Astrocyte of the cerebellum (primary cell): ENCODE results near the gene SIK3.

Experiments
- DNase-seq: peaks from one replicate; pipeline ENCODE4 v3.0.0-alpha.2; 2011; ENCODE audit warnings: low read depth
- H3K4me3 ChIP-seq: 2 replicates; pipeline ENCODE4 v1.5.1; 2011; ENCODE audit warnings: mild to moderate bottlenecking, low read depth, low read length, moderate library complexity
- in situ Hi-C: cut with HindIII; loops from 2 replicates; pipeline ENCODE4 v1.10.0; 2017; ENCODE audit warnings: low sequenced_read_pairs
- TF ChIP-seq, protein P1 (sequence below): IDR thresholded peaks from 2 replicates; pipeline ENCODE4 v1.5.1; 2012; ENCODE audit warnings: low read length, low read depth, moderate library complexity, mild to moderate bottlenecking; ENCODE audit errors: missing control alignments

The SIK3 gene

DNA sequence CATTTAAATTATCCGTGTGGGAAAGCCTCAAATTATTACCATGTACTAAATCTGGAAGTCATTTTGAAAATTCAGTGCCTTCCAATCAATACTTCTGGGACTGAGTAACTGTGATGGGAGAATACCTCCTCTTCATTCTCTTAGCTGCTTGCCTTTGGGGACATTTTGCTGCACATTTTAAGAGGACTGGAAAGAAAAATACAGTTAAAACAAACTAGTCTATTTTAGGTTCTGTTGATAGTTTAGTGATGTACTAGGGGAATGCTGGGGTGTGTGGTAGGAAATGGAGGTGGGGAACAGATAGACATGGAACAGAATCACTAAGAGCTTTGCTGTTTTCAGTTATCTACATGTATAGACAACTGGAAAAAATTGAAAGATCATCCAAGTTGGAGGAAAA, 195.1 kb downstream of the SIK3 start:
- in situ Hi-C loops = no loop called here

DNA sequence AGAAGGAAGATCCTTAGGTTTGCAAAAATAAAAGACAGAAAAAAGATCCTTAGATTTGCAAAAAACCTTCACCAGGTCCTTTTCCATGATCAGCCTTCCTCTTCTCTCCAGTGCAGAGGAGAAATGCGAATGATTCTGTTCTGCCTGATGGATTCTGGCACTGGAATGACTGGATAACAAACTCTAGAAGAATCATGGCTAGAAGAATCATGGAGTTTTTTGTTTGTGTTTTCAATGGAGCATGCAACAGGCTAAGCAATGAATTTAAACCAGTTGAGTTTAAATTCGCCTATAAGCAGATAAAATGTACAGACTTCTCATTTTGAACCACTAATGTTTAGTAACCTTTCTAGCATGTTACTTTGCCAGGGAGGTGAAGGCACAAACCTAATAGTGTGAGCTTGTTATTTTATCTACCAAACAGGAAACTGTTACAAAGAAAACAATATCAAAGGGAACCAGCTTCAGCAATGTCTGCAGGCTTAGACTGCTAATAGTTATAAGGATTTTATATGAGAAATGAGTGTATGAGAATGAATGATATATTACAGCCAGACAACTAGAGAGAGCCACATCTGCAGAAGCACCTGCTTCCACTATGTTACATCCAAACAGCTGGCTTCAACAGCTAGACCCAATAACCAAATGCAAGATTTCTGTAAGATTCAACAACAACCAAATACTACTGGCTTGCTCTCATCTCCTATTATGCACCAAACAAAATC, 196.1 kb downstream of the SIK3 start:
- TF ChIP-seq, protein P1, sequence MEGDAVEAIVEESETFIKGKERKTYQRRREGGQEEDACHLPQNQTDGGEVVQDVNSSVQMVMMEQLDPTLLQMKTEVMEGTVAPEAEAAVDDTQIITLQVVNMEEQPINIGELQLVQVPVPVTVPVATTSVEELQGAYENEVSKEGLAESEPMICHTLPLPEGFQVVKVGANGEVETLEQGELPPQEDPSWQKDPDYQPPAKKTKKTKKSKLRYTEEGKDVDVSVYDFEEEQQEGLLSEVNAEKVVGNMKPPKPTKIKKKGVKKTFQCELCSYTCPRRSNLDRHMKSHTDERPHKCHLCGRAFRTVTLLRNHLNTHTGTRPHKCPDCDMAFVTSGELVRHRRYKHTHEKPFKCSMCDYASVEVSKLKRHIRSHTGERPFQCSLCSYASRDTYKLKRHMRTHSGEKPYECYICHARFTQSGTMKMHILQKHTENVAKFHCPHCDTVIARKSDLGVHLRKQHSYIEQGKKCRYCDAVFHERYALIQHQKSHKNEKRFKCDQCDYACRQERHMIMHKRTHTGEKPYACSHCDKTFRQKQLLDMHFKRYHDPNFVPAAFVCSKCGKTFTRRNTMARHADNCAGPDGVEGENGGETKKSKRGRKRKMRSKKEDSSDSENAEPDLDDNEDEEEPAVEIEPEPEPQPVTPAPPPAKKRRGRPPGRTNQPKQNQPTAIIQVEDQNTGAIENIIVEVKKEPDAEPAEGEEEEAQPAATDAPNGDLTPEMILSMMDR = no peak
- no peak for DNase-seq
- no peak overlapping the region for H3K4me3 ChIP-seq
- in situ Hi-C loops = no loop called here

More for the DNA sequence above, 195.1 kb downstream of the SIK3 start:
- H3K4me3 ChIP-seq = no peak overlapping the region
- TF ChIP-seq, protein P1 = no peak
- DNase-seq = no peak

DNA sequence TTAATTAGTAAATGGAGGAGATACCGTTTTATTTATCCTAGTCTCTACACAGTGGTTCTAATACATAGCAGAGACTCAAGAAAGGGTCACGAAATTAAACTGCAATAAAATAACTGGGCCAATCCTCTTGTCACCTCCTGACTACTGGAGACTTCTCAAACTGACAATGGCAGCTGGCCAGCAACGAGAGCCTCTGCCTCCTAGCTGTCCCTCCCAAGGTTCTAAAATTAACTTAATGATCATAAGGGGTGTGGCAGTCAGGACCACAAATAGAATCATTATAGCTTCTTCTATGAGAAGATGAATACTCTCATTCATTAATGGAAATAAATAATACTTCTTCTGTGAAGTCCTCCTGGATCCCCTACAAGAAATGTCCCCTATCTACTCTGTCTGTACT, 197.0 kb downstream of the SIK3 start:
- DNase-seq = no peak
- no peak overlapping the region for H3K4me3 ChIP-seq
- in situ Hi-C loops = no loop called here
- TF ChIP-seq, protein P1 = no peak

DNA sequence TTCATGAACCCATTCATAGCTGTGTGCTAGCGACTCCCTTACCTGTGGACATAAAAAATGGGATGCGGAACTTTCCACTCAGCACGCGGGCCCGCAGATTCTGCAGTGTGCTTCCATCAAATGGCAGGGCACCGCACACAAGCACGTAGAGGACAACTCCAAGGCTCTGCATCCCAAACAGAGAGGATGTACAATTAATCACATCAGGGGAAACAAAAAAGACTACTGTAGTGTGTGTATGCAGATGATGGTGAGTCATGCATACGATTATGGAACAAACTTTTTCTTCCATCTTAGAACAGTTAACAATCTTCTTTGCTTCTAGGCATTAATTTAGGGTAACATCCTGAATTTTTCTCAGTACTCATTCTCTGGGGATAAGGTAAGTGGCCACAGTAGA, 202.0 kb downstream of the SIK3 start:
- TF ChIP-seq, protein P1 = no peak
- DNase-seq = no peak
- in situ Hi-C loops = loop anchor here (25.0 kb wide), 1 partner anchor 191 kb away; the partner anchor contains the start of gene SIK3
- H3K4me3 ChIP-seq = no peak overlapping the region

DNA sequence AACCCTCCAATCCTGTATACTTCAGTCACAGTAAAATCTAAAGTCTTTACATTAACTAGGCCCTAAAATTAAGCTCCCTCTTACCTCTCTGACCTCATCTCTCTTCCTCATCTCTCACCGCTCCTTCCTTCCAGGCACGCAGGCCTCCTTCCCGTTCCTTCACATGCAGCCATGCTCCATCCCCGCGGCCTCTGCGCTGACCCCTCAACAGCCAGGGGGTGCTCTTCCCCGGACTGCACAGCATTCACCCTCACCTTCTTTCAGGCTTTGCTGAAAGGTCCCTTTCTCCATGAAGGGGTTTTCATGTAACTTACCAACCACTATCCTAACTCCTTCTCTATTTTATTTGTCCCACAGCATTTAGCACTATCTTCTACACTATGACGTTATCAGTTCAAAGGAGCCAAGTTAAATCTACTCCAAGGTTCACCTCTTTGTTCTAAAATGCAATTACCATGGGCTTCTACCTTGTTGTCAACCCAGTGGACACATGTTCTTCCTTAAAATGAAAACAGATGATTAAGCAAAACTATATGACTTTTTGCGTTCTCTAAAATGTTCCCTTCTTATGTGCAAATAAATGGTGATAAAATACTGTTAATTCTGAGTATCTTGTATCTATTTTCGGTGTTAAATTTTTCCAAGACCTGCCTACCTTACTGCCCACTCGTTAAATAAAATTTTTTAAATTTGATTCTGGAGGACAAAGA, 203.0 kb downstream of the SIK3 start:
- TF ChIP-seq, protein P1 = peak; percentile 60
- in situ Hi-C loops = loop anchor here (25.0 kb wide), 1 partner anchor 192 kb away; the partner anchor contains the start of gene SIK3
- no peak for DNase-seq
- H3K4me3 ChIP-seq = no peak overlapping the region

DNA sequence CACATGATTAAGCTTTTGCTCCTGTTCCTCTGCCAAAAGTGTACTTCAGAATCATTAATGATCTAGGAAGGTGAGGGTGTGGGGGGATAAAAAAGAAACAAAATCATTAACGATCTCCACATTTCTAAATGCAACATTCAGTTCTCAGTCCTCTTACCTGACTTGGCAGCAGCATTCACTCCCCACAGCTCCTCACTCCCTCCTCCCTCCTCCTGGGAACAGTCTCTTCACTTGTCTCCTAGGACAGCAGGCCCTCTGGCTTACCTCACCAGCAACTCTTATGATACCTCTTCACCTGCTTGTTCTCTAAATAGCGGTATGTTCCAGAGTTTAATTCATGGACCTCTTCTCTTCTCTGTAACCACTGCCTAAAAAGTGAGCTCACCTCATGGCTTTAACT, 204.3 kb downstream of the SIK3 start:
- no peak for DNase-seq
- TF ChIP-seq, protein P1 = no peak
- in situ Hi-C loops = loop anchor here (25.0 kb wide), 1 partner anchor 193 kb away; the partner anchor contains the start of gene SIK3
- H3K4me3 ChIP-seq = no peak overlapping the region
